ENCODE results near the gene WASHC4. TPM values are rescaled to one million over a fixed set of nuclear protein-coding genes. Genes with fewer than 3 reads are reported as not detected.

The WASHC4 gene
- total RNA-seq, 1 experiment from 2014 or later, result 25.5 TPM

- TF ChIP-seq, protein P1, sequence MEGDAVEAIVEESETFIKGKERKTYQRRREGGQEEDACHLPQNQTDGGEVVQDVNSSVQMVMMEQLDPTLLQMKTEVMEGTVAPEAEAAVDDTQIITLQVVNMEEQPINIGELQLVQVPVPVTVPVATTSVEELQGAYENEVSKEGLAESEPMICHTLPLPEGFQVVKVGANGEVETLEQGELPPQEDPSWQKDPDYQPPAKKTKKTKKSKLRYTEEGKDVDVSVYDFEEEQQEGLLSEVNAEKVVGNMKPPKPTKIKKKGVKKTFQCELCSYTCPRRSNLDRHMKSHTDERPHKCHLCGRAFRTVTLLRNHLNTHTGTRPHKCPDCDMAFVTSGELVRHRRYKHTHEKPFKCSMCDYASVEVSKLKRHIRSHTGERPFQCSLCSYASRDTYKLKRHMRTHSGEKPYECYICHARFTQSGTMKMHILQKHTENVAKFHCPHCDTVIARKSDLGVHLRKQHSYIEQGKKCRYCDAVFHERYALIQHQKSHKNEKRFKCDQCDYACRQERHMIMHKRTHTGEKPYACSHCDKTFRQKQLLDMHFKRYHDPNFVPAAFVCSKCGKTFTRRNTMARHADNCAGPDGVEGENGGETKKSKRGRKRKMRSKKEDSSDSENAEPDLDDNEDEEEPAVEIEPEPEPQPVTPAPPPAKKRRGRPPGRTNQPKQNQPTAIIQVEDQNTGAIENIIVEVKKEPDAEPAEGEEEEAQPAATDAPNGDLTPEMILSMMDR (IDR thresholded peaks at IDR 0.05 in 2 of 3, conservative IDR thresholded peaks at IDR 0.05 in 1 of 3; ENCODE audit: borderline replicate concordance in 1 of 3, insufficient read depth in 1 of 3, low read depth in 2 of 3, low read length in 2 of 3), result no peak
- no peak for TF ChIP-seq ZFX (IDR thresholded peaks at IDR 0.05)
These were observed 92.9 kb downstream of the WASHC4 start (continued) for GRCh38 chr12:105200385-105200784.

GRCh38 chr12:105201299-105201698 is 93.8 kb downstream of the WASHC4 start:
- ChIA-PET POLR2A (no interaction called here), CTCF (no interaction called here)

DNA sequence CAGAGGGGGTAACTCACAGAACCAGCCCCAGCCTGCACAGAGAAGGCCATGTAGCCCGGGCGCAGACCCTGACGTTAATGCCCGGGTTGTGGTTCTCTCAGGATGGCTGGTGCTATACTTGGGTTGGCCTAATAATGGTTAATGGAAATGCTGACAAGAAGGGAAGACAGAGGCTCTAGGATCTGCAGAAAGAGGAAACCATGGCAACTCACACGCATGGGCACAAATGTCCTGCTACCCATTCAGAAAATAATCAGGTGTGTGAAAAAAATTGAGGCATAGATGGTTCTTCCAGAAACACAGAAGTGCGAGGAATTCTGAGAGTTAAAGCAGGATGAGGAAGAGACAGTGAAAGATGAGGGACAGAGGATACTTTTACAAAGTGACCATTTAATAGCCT is 94.7 kb downstream of the WASHC4 start:
- CTCF ChIA-PET, result no interaction called here
- RAD21 ChIA-PET (ENCODE audit: low non-redundant PET in 1 of 2, low total read pairs in 2 of 2, uncharacterized antibody in 2 of 2, unreplicated experiment in 2 of 2), result no interaction called here
- Histone ChIP-seq H3K4me2 (ENCODE audit: low read length) (no peak overlapping the region), H3K27me3 (ENCODE audit: insufficient read depth, low read length) (no peaks in the 10 kb centered on the region), H4K20me1 (ENCODE audit: insufficient read depth) (no peaks in the 10 kb centered on the region), H3K27ac (ENCODE audit: low read depth, low read length) (no peak overlapping the region), H3K9ac (ENCODE audit: low read length) (no peak overlapping the region), H3K9me3 (ENCODE audit: control insufficient read depth in 1 of 2, insufficient read depth in 1 of 2, low read depth in 1 of 2, low read length in 2 of 2) (no peaks in the 10 kb centered on the region), H3K79me2 (ENCODE audit: insufficient read depth, low read length) (no peaks in the 10 kb centered on the region), H3K36me3 (ENCODE audit: control insufficient read depth in 1 of 2, insufficient read depth in 2 of 2, low read length in 2 of 2) (no peaks in the 10 kb centered on the region; a peak in 1 of 4 replicates), H2AFZ (ENCODE audit: low read depth, low read length, poor library complexity, severe bottlenecking) (no peak overlapping the region), H3K9me2 (ENCODE audit: insufficient read depth) (no peaks in the 10 kb centered on the region), H3K4me1 (ENCODE audit: control insufficient read depth in 1 of 2, insufficient read depth in 2 of 2, low read length in 2 of 2) (peaks cover 0 to 7% of the 10 kb centered on the region in 2 experiments; a peak in 1 of 4 replicates), H3K4me3 (replicated peaks in 1 of 2; ENCODE audit: low read depth in 1 of 2, low read length in 2 of 2) (no peak overlapping the region)
- DNase-seq (ENCODE audit: low read depth, low spot score), result no peak
- POLR2A ChIA-PET, result no interaction called here
- ATAC-seq, result no peak
- BruUV-seq (replicated peaks), result no TSS peak
- intact Hi-C loops (cut with micrococcal nuclease), result no loop called here
- TF ChIP-seq SP1 (IDR thresholded peaks at IDR 0.05; ENCODE audit: low read depth) (no peak), CBX3 (IDR thresholded peaks at IDR 0.05; ENCODE audit: low read depth) (no peak), SIN3A (IDR thresholded peaks at IDR 0.05; ENCODE audit: low read depth) (no peak), CEBPB (IDR thresholded peaks at IDR 0.05; ENCODE audit: low read depth) (no peak), EZH2phosphoT487 (IDR thresholded peaks at IDR 0.05; ENCODE audit: borderline replicate concordance) (no peak), RAD21 (IDR thresholded peaks at IDR 0.05; ENCODE audit: low read depth) (no peak), REST (IDR thresholded peaks at IDR 0.05; ENCODE audit: low read depth) (no peak), FOSL1 (IDR thresholded peaks at IDR 0.05; ENCODE audit: low read depth) (no peak), JUND (IDR thresholded peaks at IDR 0.05) (no peak)
- TF ChIP-seq, protein P2, sequence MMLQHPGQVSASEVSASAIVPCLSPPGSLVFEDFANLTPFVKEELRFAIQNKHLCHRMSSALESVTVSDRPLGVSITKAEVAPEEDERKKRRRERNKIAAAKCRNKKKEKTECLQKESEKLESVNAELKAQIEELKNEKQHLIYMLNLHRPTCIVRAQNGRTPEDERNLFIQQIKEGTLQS (IDR thresholded peaks at IDR 0.05), result no peak
- TF ChIP-seq, protein P3, sequence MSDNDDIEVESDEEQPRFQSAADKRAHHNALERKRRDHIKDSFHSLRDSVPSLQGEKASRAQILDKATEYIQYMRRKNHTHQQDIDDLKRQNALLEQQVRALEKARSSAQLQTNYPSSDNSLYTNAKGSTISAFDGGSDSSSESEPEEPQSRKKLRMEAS (IDR thresholded peaks at IDR 0.05), result no peak

More at GRCh38 chr12:105201299-105201698, 93.8 kb downstream of the WASHC4 start:
- Histone ChIP-seq H3K4me2 (ENCODE audit: low read length) (no peak overlapping the region), H3K4me1 (ENCODE audit: control insufficient read depth in 1 of 2, insufficient read depth in 2 of 2, low read length in 2 of 2) (peaks cover 0 to 7% of the 10 kb centered on the region in 2 experiments; a peak in 1 of 4 replicates), H3K36me3 (ENCODE audit: control insufficient read depth in 1 of 2, insufficient read depth in 2 of 2, low read length in 2 of 2) (no peaks in the 10 kb centered on the region), H3K79me2 (ENCODE audit: insufficient read depth, low read length) (no peaks in the 10 kb centered on the region), H2AFZ (ENCODE audit: low read depth, low read length, poor library complexity, severe bottlenecking) (no peak overlapping the region), H3K27ac (ENCODE audit: low read depth, low read length) (no peak overlapping the region), H3K9me2 (ENCODE audit: insufficient read depth) (no peaks in the 10 kb centered on the region), H3K9ac (ENCODE audit: low read length) (no peak overlapping the region), H3K27me3 (ENCODE audit: insufficient read depth, low read length) (no peaks in the 10 kb centered on the region), H3K9me3 (ENCODE audit: control insufficient read depth in 1 of 2, insufficient read depth in 1 of 2, low read depth in 1 of 2, low read length in 2 of 2) (no peaks in the 10 kb centered on the region), H4K20me1 (ENCODE audit: insufficient read depth) (no peaks in the 10 kb centered on the region), H3K4me3 (replicated peaks in 1 of 2; ENCODE audit: low read depth in 1 of 2, low read length in 2 of 2) (no peak overlapping the region)
- DNase-seq (ENCODE audit: low read depth, low spot score) (no peak), ATAC-seq (no peak)
- no TSS peak for BruUV-seq (replicated peaks)
- RAD21 ChIA-PET (ENCODE audit: low non-redundant PET in 1 of 2, low total read pairs in 2 of 2, uncharacterized antibody in 2 of 2, unreplicated experiment in 2 of 2), result no interaction called here
- intact Hi-C loops (cut with micrococcal nuclease), result no loop called here
- TF ChIP-seq, protein P2 (IDR thresholded peaks at IDR 0.05), result no peak
- TF ChIP-seq CBX3 (IDR thresholded peaks at IDR 0.05; ENCODE audit: low read depth) (no peak), ZNF274 (IDR thresholded peaks at IDR 0.05; ENCODE audit: low read depth, low read length) (no peak)

All from HCT116 (cell line).